WTC11 (cell line): ENCODE measurements around the gene HSDL2. TPM values are rescaled to one million over a fixed set of nuclear protein-coding genes. Genes with fewer than 3 reads are reported as not detected.

Experiments
- ATAC-seq: fragments of 200-7000 bp; cut with Tn5 transposase; 2 replicates; pipeline ENCODE4 v1.10.0; 2021; ENCODE audit warnings: mild to moderate bottlenecking, moderate library complexity
- CTCF ChIA-PET: fragments of 300-600 bp; sonication (Branson Sonifier 250); formaldehyde crosslinking; loops from one replicate; lab custom pipeline; 2021; ENCODE audit warnings: antibody characterized with exemption; lab: Charles Lee
- POLR2A ChIA-PET: fragments of 350-600 bp; sonication (Branson Sonifier 250); formaldehyde crosslinking; loops from one replicate; lab custom pipeline; 2021; ENCODE audit warnings: antibody characterized with exemption; lab: Charles Lee
- DNase-seq: peaks from one replicate; pipeline ENCODE4 v3.0.0; 2021; ENCODE audit warnings: low spot score
- H3K27ac Mint-ChIP-seq: 2 replicates; pipeline ENCODE4 v1.8.0; 2021; ENCODE audit warnings: mixed read lengths
- H3K27me3 Mint-ChIP-seq: 2 replicates; pipeline ENCODE4 v1.8.0; 2021; ENCODE audit warnings: low read depth, mild to moderate bottlenecking, moderate library complexity, mixed read lengths
- H3K36me3 Mint-ChIP-seq: 2 replicates; pipeline ENCODE4 v1.8.0; 2021; ENCODE audit warnings: mixed read lengths
- H3K4me1 Mint-ChIP-seq: 2 replicates; pipeline ENCODE4 v1.8.0; 2022; ENCODE audit warnings: mixed read lengths
- H3K4me3 Mint-ChIP-seq: 2 replicates; pipeline ENCODE4 v1.8.0; 2021; ENCODE audit warnings: mild to moderate bottlenecking, moderate library complexity, mixed read lengths
- H3K9me3 Mint-ChIP-seq: 2 replicates; pipeline ENCODE4 v1.8.0; 2021; ENCODE audit warnings: mixed read lengths
- ELF4 ChIP-seq: sonication (generic); formaldehyde crosslinking; IDR thresholded peaks from 2 replicates; pipeline ENCODE4 v1.8.1; 2022; ENCODE audit warnings: low read depth, mild to moderate bottlenecking, moderate library complexity, missing genetic modification reagents
- FOXJ3 ChIP-seq: sonication (generic); formaldehyde crosslinking; IDR thresholded peaks from 2 replicates; pipeline ENCODE4 v1.9.0; 2021; ENCODE audit warnings: missing genetic modification reagents, mild to moderate bottlenecking, borderline replicate concordance
- FOXK1 ChIP-seq: sonication (generic); formaldehyde crosslinking; IDR thresholded peaks from 2 replicates; pipeline ENCODE4 v1.8.0; 2022; ENCODE audit warnings: mild to moderate bottlenecking, moderate library complexity, missing genetic modification reagents
- FOXP1 ChIP-seq: sonication (generic); formaldehyde crosslinking; IDR thresholded peaks from 2 replicates; pipeline ENCODE4 v1.8.0; 2022; ENCODE audit warnings: missing genetic modification reagents, mild to moderate bottlenecking, moderate library complexity, borderline replicate concordance
- HMGA2 ChIP-seq: fragments of 250-450 bp; sonication (Bioruptor Pico); IDR thresholded peaks from 2 replicates; pipeline ENCODE4 v1.4.0; 2021; ENCODE audit warnings: mild to moderate bottlenecking, moderate library complexity
- JAZF1 ChIP-seq: fragments of 250-450 bp; sonication (Bioruptor Pico); IDR thresholded peaks from 2 replicates; pipeline ENCODE4 v1.9.0; 2021; ENCODE audit warnings: moderate library complexity, mild to moderate bottlenecking, inconsistent platforms
- JUN ChIP-seq: sonication (generic); formaldehyde crosslinking; IDR thresholded peaks from 2 replicates; pipeline ENCODE4 v1.8.0; 2023; ENCODE audit warnings: mild to moderate bottlenecking, missing genetic modification reagents
- KAT7 ChIP-seq: sonication (generic); formaldehyde crosslinking; IDR thresholded peaks from 2 replicates; pipeline ENCODE4 v1.8.1; 2023; ENCODE audit warnings: missing genetic modification reagents, mild to moderate bottlenecking, borderline replicate concordance
- PRRX2 ChIP-seq: fragments of 250-450 bp; sonication (Bioruptor Pico); IDR thresholded peaks from 2 replicates; pipeline ENCODE4 v1.8.0; 2021; ENCODE audit warnings: mild to moderate bottlenecking
- RELA ChIP-seq: sonication (generic); formaldehyde crosslinking; IDR thresholded peaks from 2 replicates; pipeline ENCODE4 v1.8.1; 2022; ENCODE audit warnings: missing genetic modification reagents, mild to moderate bottlenecking, borderline replicate concordance
- SMAD4 ChIP-seq: sonication (generic); formaldehyde crosslinking; IDR thresholded peaks from 2 replicates; pipeline ENCODE4 v1.8.0; 2022; ENCODE audit warnings: mild to moderate bottlenecking, missing genetic modification reagents
- SP1 ChIP-seq: sonication (generic); formaldehyde crosslinking; conservative IDR thresholded peaks from 2 replicates; pipeline ENCODE4 v1.8.1; 2022; ENCODE audit warnings: missing genetic modification reagents
- TEAD4 ChIP-seq: sonication (generic); formaldehyde crosslinking; IDR thresholded peaks from 2 replicates; pipeline ENCODE4 v1.8.0; 2022; ENCODE audit warnings: mild to moderate bottlenecking, missing genetic modification reagents
- TP53 ChIP-seq: sonication (generic); formaldehyde crosslinking; IDR thresholded peaks from 2 replicates; pipeline ENCODE4 v1.8.1; 2023; ENCODE audit warnings: mild to moderate bottlenecking, missing genetic modification reagents
- ZBTB21 ChIP-seq: sonication (generic); formaldehyde crosslinking; IDR thresholded peaks from 2 replicates; pipeline ENCODE4 v1.8.1; 2023; ENCODE audit warnings: mild to moderate bottlenecking, missing genetic modification reagents, borderline replicate concordance
- ZNF219 ChIP-seq: sonication (generic); formaldehyde crosslinking; IDR thresholded peaks from 2 replicates; pipeline ENCODE4 v1.8.0; 2023; ENCODE audit warnings: missing genetic modification reagents, mild to moderate bottlenecking, borderline replicate concordance
- ZNF232 ChIP-seq: sonication (generic); formaldehyde crosslinking; IDR thresholded peaks from 2 replicates; pipeline ENCODE4 v1.8.0; 2022; ENCODE audit warnings: mild to moderate bottlenecking, missing genetic modification reagents
- ZNF317 ChIP-seq: sonication (generic); formaldehyde crosslinking; IDR thresholded peaks from 2 replicates; pipeline ENCODE4 v1.8.1; 2023; ENCODE audit warnings: low read depth, mild to moderate bottlenecking, moderate library complexity, missing genetic modification reagents, borderline replicate concordance
- ZNF671 ChIP-seq: fragments of 250-450 bp; sonication (Bioruptor Pico); IDR thresholded peaks from 2 replicates; pipeline ENCODE4 v1.8.0; 2021; ENCODE audit warnings: mild to moderate bottlenecking
- total RNA-seq: library from RNA; stranded (reverse); gene quantifications from 3 replicates; pipeline ENCODE4 v1.2.3, GENCODE V29; 2021
- TF ChIP-seq, protein P1 (sequence below): sonication (generic); formaldehyde crosslinking; IDR thresholded peaks from 2 replicates; pipeline ENCODE4 v1.8.0; 2022; ENCODE audit warnings: mild to moderate bottlenecking, missing genetic modification reagents
- TF ChIP-seq, protein P2 (sequence below): fragments of 250-450 bp; sonication (Bioruptor Pico); conservative IDR thresholded peaks from 2 replicates; pipeline ENCODE4 v1.9.0; 2021; ENCODE audit warnings: mild to moderate bottlenecking
- TF ChIP-seq, protein P3 (sequence below): fragments of 250-450 bp; sonication (Bioruptor Pico); IDR thresholded peaks from 2 replicates; pipeline ENCODE4 v1.9.0; 2021; ENCODE audit warnings: mild to moderate bottlenecking
- TF ChIP-seq, protein P4 (sequence below): fragments of 250-450 bp; sonication (Bioruptor Pico); IDR thresholded peaks from 2 replicates; pipeline ENCODE4 v1.9.0; 2021; ENCODE audit warnings: moderate library complexity, mild to moderate bottlenecking, inconsistent platforms, borderline replicate concordance
- TF ChIP-seq, protein P5 (sequence below): sonication (generic); formaldehyde crosslinking; IDR thresholded peaks from 2 replicates; pipeline ENCODE4 v1.8.0; 2023; ENCODE audit warnings: missing genetic modification reagents

Gene HSDL2
- total RNA-seq, 1 experiment from 2014 or later = 13.8 TPM

DNA sequence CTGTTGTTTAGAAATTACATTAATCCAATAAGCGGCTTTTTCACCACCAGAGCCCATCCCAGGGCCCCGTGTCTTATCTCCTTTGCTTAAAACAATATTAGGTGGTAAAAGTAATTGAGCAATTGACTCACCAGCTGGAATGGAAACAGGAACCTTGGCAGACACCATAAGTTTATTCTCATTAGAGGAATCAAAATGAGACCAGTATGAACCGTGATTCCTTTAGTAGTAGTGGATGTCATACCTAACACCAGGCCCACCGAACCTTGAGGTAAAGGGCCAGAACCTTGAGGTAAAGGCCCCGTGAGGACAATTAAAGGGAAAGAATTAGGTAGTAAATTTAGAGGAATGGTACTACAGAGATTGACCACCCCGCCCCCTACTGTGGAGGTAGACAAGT is 16.5 kb downstream of the HSDL2 start (continued):
- TF ChIP-seq, protein P1, sequence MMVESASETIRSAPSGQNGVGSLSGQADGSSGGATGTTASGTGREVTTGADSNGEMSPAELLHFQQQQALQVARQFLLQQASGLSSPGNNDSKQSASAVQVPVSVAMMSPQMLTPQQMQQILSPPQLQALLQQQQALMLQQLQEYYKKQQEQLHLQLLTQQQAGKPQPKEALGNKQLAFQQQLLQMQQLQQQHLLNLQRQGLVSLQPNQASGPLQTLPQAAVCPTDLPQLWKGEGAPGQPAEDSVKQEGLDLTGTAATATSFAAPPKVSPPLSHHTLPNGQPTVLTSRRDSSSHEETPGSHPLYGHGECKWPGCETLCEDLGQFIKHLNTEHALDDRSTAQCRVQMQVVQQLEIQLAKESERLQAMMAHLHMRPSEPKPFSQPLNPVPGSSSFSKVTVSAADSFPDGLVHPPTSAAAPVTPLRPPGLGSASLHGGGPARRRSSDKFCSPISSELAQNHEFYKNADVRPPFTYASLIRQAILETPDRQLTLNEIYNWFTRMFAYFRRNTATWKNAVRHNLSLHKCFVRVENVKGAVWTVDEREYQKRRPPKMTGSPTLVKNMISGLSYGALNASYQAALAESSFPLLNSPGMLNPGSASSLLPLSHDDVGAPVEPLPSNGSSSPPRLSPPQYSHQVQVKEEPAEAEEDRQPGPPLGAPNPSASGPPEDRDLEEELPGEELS (CRISPR knock-in tag) = no peak
- TF ChIP-seq, protein P2, sequence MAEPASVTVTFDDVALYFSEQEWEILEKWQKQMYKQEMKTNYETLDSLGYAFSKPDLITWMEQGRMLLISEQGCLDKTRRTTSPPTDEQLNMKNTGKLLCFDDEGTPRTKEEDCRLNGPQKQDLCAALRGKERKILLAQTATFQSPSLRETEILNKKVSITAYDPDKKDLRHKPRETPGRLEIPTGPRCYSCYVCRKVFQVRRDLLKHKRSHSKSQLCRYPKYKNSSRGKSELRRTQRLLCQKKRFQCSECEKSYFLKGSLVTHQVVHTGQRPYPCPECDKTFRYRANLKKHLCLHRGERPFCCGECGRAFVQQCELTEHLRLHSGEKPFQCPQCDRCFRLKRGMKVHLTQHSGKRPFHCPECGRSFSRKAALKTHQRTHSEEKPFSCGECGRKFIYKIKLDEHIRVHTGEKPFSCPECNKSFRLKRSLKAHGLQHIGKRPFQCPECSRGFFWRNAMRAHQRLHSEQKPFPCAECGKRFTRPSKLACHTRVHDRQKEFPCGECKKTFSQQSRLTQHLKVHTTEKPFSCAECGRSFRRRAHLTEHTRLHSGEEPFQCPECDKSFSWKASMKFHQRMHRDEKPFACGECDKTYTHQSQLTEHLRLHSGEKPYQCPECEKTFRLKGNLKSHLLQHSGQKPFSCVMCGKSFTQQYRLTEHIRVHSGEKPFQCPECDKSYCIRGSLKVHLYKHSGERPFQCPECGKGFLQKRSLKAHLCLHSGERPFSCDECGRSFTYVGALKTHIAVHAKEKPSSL = no peak
- TF ChIP-seq JUN (CRISPR knock-in tag) (no peak), HMGA2 (CRISPR knock-in tag) (no peak), JAZF1 (CRISPR knock-in tag) (no peak), ZNF232 (CRISPR knock-in tag) (no peak)
- TF ChIP-seq, protein P3, sequence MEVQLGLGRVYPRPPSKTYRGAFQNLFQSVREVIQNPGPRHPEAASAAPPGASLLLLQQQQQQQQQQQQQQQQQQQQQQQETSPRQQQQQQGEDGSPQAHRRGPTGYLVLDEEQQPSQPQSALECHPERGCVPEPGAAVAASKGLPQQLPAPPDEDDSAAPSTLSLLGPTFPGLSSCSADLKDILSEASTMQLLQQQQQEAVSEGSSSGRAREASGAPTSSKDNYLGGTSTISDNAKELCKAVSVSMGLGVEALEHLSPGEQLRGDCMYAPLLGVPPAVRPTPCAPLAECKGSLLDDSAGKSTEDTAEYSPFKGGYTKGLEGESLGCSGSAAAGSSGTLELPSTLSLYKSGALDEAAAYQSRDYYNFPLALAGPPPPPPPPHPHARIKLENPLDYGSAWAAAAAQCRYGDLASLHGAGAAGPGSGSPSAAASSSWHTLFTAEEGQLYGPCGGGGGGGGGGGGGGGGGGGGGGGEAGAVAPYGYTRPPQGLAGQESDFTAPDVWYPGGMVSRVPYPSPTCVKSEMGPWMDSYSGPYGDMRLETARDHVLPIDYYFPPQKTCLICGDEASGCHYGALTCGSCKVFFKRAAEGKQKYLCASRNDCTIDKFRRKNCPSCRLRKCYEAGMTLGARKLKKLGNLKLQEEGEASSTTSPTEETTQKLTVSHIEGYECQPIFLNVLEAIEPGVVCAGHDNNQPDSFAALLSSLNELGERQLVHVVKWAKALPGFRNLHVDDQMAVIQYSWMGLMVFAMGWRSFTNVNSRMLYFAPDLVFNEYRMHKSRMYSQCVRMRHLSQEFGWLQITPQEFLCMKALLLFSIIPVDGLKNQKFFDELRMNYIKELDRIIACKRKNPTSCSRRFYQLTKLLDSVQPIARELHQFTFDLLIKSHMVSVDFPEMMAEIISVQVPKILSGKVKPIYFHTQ (CRISPR knock-in tag) = no peak

DNA sequence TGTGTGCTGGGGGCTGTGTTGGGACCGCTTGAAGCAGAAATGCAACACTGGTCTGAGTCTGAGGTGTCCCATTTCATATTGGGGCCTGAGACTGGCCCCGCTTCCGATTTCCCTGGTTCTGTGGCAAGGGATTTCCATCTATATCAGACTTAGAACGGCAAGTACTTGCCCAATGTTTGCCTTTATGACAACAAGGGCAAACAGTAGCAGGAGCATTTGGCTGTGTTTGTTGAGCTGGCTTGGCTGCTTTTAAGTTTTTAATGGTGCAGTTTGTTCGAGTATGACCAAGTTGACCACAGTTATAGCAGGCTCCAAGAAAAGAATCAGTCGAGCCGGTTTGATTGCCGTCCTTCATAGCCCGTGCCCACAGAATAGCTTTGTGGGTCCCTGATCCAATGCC is 17.0 kb downstream of the HSDL2 start:
- TF ChIP-seq, protein P4, sequence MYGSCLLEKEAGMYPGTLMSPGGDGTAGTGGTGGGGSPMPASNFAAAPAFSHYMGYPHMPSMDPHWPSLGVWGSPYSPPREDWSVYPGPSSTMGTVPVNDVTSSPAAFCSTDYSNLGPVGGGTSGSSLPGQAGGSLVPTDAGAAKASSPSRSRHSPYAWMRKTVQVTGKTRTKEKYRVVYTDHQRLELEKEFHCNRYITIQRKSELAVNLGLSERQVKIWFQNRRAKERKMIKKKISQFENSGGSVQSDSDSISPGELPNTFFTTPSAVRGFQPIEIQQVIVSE (CRISPR knock-in tag) = no peak
- TF ChIP-seq ZBTB21 (no peak), ZNF219 (CRISPR knock-in tag) (no peak), FOXK1 (CRISPR knock-in tag) (no peak), PRRX2 (CRISPR knock-in tag) (no peak), TEAD4 (CRISPR knock-in tag) (no peak), FOXP1 (no peak), RELA (CRISPR knock-in tag) (no peak), ZNF671 (CRISPR knock-in tag) (no peak), SMAD4 (no peak), FOXJ3 (no peak), ELF4 (CRISPR knock-in tag) (no peak), SP1 (CRISPR knock-in tag) (no peak), ZNF317 (CRISPR knock-in tag) (no peak), TP53 (CRISPR knock-in tag) (no peak), KAT7 (CRISPR knock-in tag) (no peak)
- TF ChIP-seq, protein P5, sequence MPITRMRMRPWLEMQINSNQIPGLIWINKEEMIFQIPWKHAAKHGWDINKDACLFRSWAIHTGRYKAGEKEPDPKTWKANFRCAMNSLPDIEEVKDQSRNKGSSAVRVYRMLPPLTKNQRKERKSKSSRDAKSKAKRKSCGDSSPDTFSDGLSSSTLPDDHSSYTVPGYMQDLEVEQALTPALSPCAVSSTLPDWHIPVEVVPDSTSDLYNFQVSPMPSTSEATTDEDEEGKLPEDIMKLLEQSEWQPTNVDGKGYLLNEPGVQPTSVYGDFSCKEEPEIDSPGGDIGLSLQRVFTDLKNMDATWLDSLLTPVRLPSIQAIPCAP (CRISPR knock-in tag) = no peak
- POLR2A ChIA-PET = no interaction called here
- ATAC-seq (no peak), DNase-seq (no peak)
- peaks cover 37% of the 10 kb centered on the region for H3K9me3 Mint-ChIP-seq
- no peak overlapping the region for H3K27ac Mint-ChIP-seq
- no peak overlapping the region for H3K4me3 Mint-ChIP-seq
- peaks cover 26% of the 10 kb centered on the region for H3K4me1 Mint-ChIP-seq
- no peaks in the 10 kb centered on the region for H3K27me3 Mint-ChIP-seq
- CTCF ChIA-PET = no interaction called here
- peaks cover 38% of the 10 kb centered on the region for H3K36me3 Mint-ChIP-seq
